IgD-negative memory B cell (primary cell): ENCODE results near the gene MAGED4. TPM values are rescaled to one million over a fixed set of nuclear protein-coding genes. Genes with fewer than 3 reads are reported as not detected.
"Not testable (repeated sequence)": the region's sequence is repeated elsewhere in the genome, so short reads cannot be mapped to it uniquely, and the experiment has no call there.

Source experiments
- H3K27ac Mint-ChIP-seq, 3 donors: one replicate each; pipeline ENCODE4 v1.8.0; 2020 to 2022; ENCODE audit warnings: mild to moderate bottlenecking in 3 of 3, mixed read lengths in 3 of 3, moderate library complexity in 1 of 3
- H3K27me3 Mint-ChIP-seq: one replicate; pipeline ENCODE4 v1.8.0; 2021; ENCODE audit warnings: mixed read lengths
- H3K36me3 Mint-ChIP-seq: one replicate; pipeline ENCODE4 v1.8.0; 2020; ENCODE audit warnings: mild to moderate bottlenecking, mixed read lengths
- H3K4me1 Mint-ChIP-seq, 3 donors: one replicate each; pipeline ENCODE4 v1.8.0; 2020 to 2022; ENCODE audit warnings: mixed read lengths in 3 of 3, mild to moderate bottlenecking in 1 of 3
- H3K4me3 Mint-ChIP-seq, 4 donors: one replicate each; pipeline ENCODE4 v1.8.0; 2020 to 2022; ENCODE audit warnings: mild to moderate bottlenecking in 4 of 4, mixed read lengths in 4 of 4, moderate library complexity in 3 of 4
- H3K9me3 Mint-ChIP-seq, 3 donors: one replicate each; pipeline ENCODE4 v1.8.0; 2020 to 2021; ENCODE audit warnings: mixed read lengths in 3 of 3, mild to moderate bottlenecking in 1 of 3
- polyA plus RNA-seq: library from polyadenylated mRNA; unstranded; fragments of 300-500 nt; fragmentation: Illumina TruSeq; gene quantifications from one replicate; pipeline ENCODE4 v1.2.3, GENCODE V29; 2021

The MAGED4 gene, protein sequence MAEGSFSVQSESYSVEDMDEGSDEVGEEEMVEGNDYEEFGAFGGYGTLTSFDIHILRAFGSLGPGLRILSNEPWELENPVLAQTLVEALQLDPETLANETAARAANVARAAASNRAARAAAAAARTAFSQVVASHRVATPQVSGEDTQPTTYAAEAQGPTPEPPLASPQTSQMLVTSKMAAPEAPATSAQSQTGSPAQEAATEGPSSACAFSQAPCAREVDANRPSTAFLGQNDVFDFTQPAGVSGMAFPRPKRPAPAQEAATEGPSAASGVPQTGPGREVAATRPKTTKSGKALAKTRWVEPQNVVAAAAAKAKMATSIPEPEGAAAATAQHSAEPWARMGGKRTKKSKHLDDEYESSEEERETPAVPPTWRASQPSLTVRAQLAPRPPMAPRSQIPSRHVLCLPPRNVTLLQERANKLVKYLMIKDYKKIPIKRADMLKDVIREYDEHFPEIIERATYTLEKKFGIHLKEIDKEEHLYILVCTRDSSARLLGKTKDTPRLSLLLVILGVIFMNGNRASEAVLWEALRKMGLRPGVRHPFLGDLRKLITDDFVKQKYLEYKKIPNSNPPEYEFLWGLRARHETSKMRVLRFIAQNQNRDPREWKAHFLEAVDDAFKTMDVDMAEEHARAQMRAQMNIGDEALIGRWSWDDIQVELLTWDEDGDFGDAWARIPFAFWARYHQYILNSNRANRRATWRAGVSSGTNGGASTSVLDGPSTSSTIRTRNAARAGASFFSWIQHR
- polyA plus RNA-seq: 1.1 TPM

- not testable (repeated sequence) for H3K9me3 Mint-ChIP-seq, H3K27ac Mint-ChIP-seq, H3K27me3 Mint-ChIP-seq, H3K4me1 Mint-ChIP-seq, H3K4me3 Mint-ChIP-seq, H3K36me3 Mint-ChIP-seq
These were observed at the start of gene MAGED4 for GRCh38 chrX:52184440-52185077. MAGED4 (plus strand) TSS chrX:52184888; CDS start chrX:52185923, 1,035 bp downstream.

GRCh38 chrX:52138830-52139544 lies 45.7 kb upstream of the MAGED4 start:
- Mint-ChIP-seq H3K9me3 (no peaks in the 10 kb centered on the region), H3K27ac (no peak overlapping the region), H3K4me1 (peaks cover 0 to 4% (median 2%) of the 10 kb centered on the region in 3 donors), H3K36me3 (no peaks in the 10 kb centered on the region), H3K4me3 (no peak overlapping the region), H3K27me3 (no peaks in the 10 kb centered on the region)

DNA sequence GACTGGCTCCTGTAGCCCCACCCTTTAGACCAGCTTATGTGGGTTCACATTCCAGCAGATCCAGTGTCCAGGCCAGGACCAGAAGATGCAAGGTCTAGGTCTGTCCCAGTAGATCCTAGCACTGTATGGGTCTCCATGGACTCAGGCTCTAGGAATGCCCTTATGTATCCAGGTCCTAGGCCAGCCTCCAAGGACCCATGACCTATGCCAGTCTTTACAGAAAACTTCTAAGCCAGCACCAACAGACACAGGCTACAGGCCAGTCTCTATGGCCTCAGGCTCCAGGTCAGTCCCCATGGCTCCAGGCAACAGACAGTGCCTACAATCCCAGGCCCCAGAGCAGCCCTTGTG lies 45.2 kb upstream of the MAGED4 start:
- peaks cover 0 to 4% (median 2%) of the 10 kb centered on the region in 3 donors for H3K4me1 Mint-ChIP-seq
- H3K27ac Mint-ChIP-seq: peak overlapping the region in 1 of 3 donors; percentile 45
- no peaks in the 10 kb centered on the region for H3K36me3 Mint-ChIP-seq
- H3K9me3 Mint-ChIP-seq: no peaks in the 10 kb centered on the region
- no peak overlapping the region for H3K4me3 Mint-ChIP-seq
- H3K27me3 Mint-ChIP-seq: no peaks in the 10 kb centered on the region

- no peaks in the 10 kb centered on the region for H3K9me3 Mint-ChIP-seq
- H3K27me3 Mint-ChIP-seq: no peaks in the 10 kb centered on the region
- H3K27ac Mint-ChIP-seq: peak overlapping the region in 1 of 3 donors; percentile 45
- H3K36me3 Mint-ChIP-seq: no peaks in the 10 kb centered on the region
- H3K4me1 Mint-ChIP-seq: peaks cover 0 to 4% (median 2%) of the 10 kb centered on the region in 3 donors
- H3K4me3 Mint-ChIP-seq: no peak overlapping the region
These were observed 44.7 kb upstream of the MAGED4 start for GRCh38 chrX:52140020-52140419.

DNA sequence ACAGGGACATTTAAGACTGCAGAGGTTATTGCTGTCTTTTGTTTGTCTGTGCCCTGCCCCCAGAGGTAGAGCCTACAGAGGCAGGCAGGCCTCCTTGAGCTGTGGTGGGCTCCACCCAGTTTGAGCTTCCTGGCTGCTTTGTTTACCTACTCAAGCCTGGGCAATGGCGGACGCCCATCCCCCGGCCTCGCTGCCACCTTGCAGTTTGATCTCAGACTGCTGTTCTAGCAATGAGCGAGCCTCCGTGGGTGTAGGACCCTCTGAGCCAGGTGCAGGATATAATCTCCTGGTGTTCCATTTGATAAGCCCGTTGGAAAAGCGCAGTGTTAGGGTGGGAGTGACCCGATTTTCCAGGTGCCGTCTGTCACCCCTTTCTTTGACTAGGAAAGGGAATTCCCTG lies 34.0 kb upstream of the MAGED4 start:
- H3K36me3 Mint-ChIP-seq: not testable (repeated sequence)

DNA sequence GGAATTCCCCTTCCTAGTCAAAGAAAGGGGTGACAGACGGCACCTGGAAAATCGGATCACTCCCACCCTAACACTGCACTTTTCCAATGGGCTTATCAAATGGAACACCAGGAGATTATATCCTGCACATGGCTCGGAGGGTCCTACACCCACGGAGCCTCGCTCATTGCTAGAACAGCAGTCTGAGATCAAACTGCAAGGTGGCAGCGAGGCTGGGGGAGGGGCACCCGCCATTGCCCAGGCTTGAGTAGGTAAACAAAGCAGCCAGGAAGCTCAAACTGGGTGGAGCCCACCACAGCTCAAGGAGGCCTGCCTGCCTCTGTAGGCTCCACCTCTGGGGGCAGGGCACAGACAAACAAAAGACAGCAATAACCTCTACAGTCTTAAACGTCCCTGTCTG lies 24.5 kb upstream of the MAGED4 start:
- peak overlapping the region in 2 of 4 donors; percentile 61 to 62 for H3K4me3 Mint-ChIP-seq
- H3K27ac Mint-ChIP-seq: peak overlapping the region in 2 of 3 donors; percentile 80 to 85
- not testable (repeated sequence) for H3K4me1 Mint-ChIP-seq, H3K27me3 Mint-ChIP-seq, H3K9me3 Mint-ChIP-seq, H3K36me3 Mint-ChIP-seq

More for the DNA sequence above, 34.0 kb upstream of the MAGED4 start:
- H3K9me3 Mint-ChIP-seq, H3K27me3 Mint-ChIP-seq, H3K4me3 Mint-ChIP-seq, H3K27ac Mint-ChIP-seq, H3K4me1 Mint-ChIP-seq: not testable (repeated sequence)

GRCh38 chrX:52166840-52167239 lies 17.8 kb upstream of the MAGED4 start:
- peaks cover 0 to 1% (median 0%) of the 10 kb centered on the region in 3 donors for H3K4me1 Mint-ChIP-seq
- peaks cover 5% of the 10 kb centered on the region for H3K27me3 Mint-ChIP-seq
- no peak overlapping the region for H3K27ac Mint-ChIP-seq
- H3K36me3 Mint-ChIP-seq: peaks cover 2% of the 10 kb centered on the region
- H3K4me3 Mint-ChIP-seq: no peak overlapping the region
- H3K9me3 Mint-ChIP-seq: peaks cover 0 to 5% (median 1%) of the 10 kb centered on the region in 3 donors

GRCh38 chrX:52171055-52171454 lies 13.6 kb upstream of the MAGED4 start:
- not testable (repeated sequence) for H3K27ac Mint-ChIP-seq, H3K27me3 Mint-ChIP-seq, H3K9me3 Mint-ChIP-seq, H3K4me1 Mint-ChIP-seq, H3K4me3 Mint-ChIP-seq, H3K36me3 Mint-ChIP-seq

- H3K36me3 Mint-ChIP-seq, H3K4me3 Mint-ChIP-seq, H3K4me1 Mint-ChIP-seq, H3K27me3 Mint-ChIP-seq, H3K9me3 Mint-ChIP-seq, H3K27ac Mint-ChIP-seq: not testable (repeated sequence)
These were observed 378 bp downstream of the MAGED4 start for GRCh38 chrX:52185078-52185453.

DNA sequence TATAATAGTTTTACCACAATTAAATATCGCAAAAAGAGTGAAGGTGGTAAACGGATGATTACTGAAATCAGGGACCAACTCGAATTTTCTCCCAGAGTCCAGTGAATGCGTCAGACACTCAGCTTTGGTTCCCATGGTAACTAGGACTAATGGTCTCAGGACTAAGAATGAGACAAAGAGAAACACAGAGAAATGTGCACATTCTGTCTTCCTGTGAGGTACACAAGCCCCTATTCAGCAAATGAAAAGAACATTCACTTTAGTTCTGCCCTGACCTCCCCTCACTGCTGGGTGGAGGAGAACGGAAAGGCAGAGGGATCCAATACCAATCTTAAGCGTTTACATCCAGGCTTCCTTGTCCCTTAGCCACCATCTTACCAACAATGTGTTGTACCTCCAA lies 26.7 kb downstream of the MAGED4 start:
- not testable (repeated sequence) for H3K9me3 Mint-ChIP-seq, H3K27ac Mint-ChIP-seq, H3K4me1 Mint-ChIP-seq, H3K36me3 Mint-ChIP-seq, H3K27me3 Mint-ChIP-seq, H3K4me3 Mint-ChIP-seq

GRCh38 chrX:52213276-52213675 lies 28.6 kb downstream of the MAGED4 start:
- H3K9me3 Mint-ChIP-seq: no peaks in the 10 kb centered on the region
- H3K4me3 Mint-ChIP-seq: no peak overlapping the region
- H3K36me3 Mint-ChIP-seq: no peaks in the 10 kb centered on the region
- H3K27me3 Mint-ChIP-seq: peaks cover 2% of the 10 kb centered on the region
- H3K4me1 Mint-ChIP-seq: no peaks in the 10 kb centered on the region
- H3K27ac Mint-ChIP-seq: no peak overlapping the region

DNA sequence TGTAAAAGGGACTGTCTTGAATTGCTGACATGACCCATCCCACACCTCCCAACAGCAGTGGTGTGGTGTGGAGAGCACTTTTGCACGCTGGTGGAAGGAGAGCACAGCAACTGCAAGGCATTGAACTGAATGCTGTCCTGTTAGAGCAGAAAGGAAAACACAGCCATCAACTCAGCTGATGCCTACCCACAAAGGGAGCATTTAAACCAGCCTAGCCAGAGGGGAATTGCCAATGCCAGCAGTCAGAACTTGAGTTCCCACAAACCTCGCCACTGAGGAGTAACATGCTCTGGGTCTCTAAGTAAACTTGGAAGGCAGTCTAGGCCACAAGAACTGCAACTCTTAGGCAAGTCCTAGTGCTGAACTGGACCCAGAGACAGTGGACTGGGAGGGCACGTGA lies 31.9 kb downstream of the MAGED4 start:
- peak overlapping the region in 1 of 3 donors; percentile 54 for H3K27ac Mint-ChIP-seq
- peaks cover 0 to 3% (median 2%) of the 10 kb centered on the region in 3 donors for H3K9me3 Mint-ChIP-seq
- H3K27me3 Mint-ChIP-seq: peaks cover 6% of the 10 kb centered on the region
- H3K4me1 Mint-ChIP-seq: no peaks in the 10 kb centered on the region
- no peak overlapping the region for H3K4me3 Mint-ChIP-seq
- H3K36me3 Mint-ChIP-seq: no peaks in the 10 kb centered on the region

- peaks cover 0 to 3% (median 2%) of the 10 kb centered on the region in 3 donors for H3K9me3 Mint-ChIP-seq
- H3K4me3 Mint-ChIP-seq: no peak overlapping the region
- H3K4me1 Mint-ChIP-seq: no peaks in the 10 kb centered on the region
- H3K27ac Mint-ChIP-seq: no peak overlapping the region
- H3K36me3 Mint-ChIP-seq: no peaks in the 10 kb centered on the region
- H3K27me3 Mint-ChIP-seq: peaks cover 8% of the 10 kb centered on the region
These were observed 32.9 kb downstream of the MAGED4 start for GRCh38 chrX:52217494-52218160.

DNA sequence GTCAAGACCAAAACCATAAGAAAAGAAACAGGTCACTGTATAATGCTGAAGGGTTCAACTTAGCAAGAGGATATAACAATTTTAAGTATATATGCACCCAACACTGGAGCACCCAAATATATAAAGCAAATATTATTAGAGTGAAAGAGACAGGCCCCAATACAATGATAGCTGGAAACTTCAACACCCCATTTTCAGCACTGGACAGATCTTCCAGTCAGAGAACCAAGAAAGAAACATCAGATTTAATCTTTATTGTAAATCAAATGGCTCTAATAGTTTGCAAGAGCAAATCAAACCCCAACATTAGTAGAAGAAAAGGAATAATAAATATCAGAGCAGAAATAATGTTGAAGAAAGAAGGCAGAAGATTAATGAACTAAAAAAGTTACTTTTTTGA lies 36.2 kb downstream of the MAGED4 start:
- no peaks in the 10 kb centered on the region for H3K36me3 Mint-ChIP-seq
- peaks cover 6% of the 10 kb centered on the region for H3K27me3 Mint-ChIP-seq
- no peak overlapping the region for H3K4me3 Mint-ChIP-seq
- no peak overlapping the region for H3K27ac Mint-ChIP-seq
- H3K4me1 Mint-ChIP-seq: no peaks in the 10 kb centered on the region
- peaks cover 0 to 4% (median 3%) of the 10 kb centered on the region in 3 donors for H3K9me3 Mint-ChIP-seq
